Renal pelvis (tissue), 12 donors: Measurements from ENCODE around the gene STAT5A. TPM values are rescaled to one million over a fixed set of nuclear protein-coding genes. Genes with fewer than 3 reads are reported as not detected.
A peak's percentile ranks its signal among the peaks of the same experiment; 100 is the strongest.
"Not testable (repeated sequence)": the region's sequence is repeated elsewhere in the genome, so short reads cannot be mapped to it uniquely, and the experiment has no call there.

Experiments used
- DNase-seq: peaks from one replicate; pipeline ENCODE4 v3.0.0-alpha.2; 2013
- long read RNA-seq, 16 experiments: transcript quantifications; one replicate each; lab custom pipeline, GENCODE V29; 2026
- polyA plus RNA-seq, 3 donors: library from polyadenylated mRNA; unstranded; fragments of 120-200 nt; gene quantifications; one replicate each; pipeline ENCODE4 v1.2.1, GENCODE V29; 2013; ENCODE audit not compliant: insufficient read length in 3 of 3

STAT5A gene
- polyA plus RNA-seq, result 1 to 10 TPM; 4.9 to 7.6 (median 6.0) TPM
- long read RNA-seq, donor 1, result 0 reads
- long read RNA-seq, donor 2, partial matches to known transcripts, result 0 of 54 reads
- long read RNA-seq, donor 2, other reads (novel, unspliced or antisense), result 53 of 54 reads
- long read RNA-seq, donor 3, partial matches to known transcripts, result 33 of 38 reads
- long read RNA-seq, donor 3, other reads (novel, unspliced or antisense), result 5 of 38 reads
- long read RNA-seq, donor 4, partial matches to known transcripts, result 0 of 1 reads
- long read RNA-seq, donor 4, other reads (novel, unspliced or antisense), result 0 of 1 reads
- long read RNA-seq, donor 5, result 0 reads
- long read RNA-seq, donor 6, partial matches to known transcripts, result 0 of 1 reads
- long read RNA-seq, donor 6, other reads (novel, unspliced or antisense), result 0 of 1 reads
- long read RNA-seq, donor 7, result 0 reads
- long read RNA-seq, donor 8, partial matches to known transcripts, result 0 of 1 reads
- long read RNA-seq, donor 8, other reads (novel, unspliced or antisense), result 0 of 1 reads
- long read RNA-seq, donor 9, partial matches to known transcripts, result 0 of 1 reads
- long read RNA-seq, donor 9, other reads (novel, unspliced or antisense), result 0 of 1 reads
- long read RNA-seq, donor 10, result 0 reads
- long read RNA-seq, donor 11, result 0 reads
- long read RNA-seq, donor 12, partial matches to known transcripts, result 0 of 5 reads
- long read RNA-seq, donor 12, other reads (novel, unspliced or antisense), result 5 of 5 reads
- long read RNA-seq, donor 13, result 0 reads
- long read RNA-seq, donor 14, result 0 reads
- long read RNA-seq, donor 15, result 0 reads
- long read RNA-seq, donor 16, result 0 reads

GRCh38 chr17:42287977-42288802 is at the start of gene STAT5A:
STAT5A (plus strand) TSS chr17:42288498; CDS start chr17:42289412, 914 bp downstream.
- DNase-seq, result peak; percentile 76

- DNase-seq, result not testable (repeated sequence)
Observed at GRCh38 chr17:42239576-42239975, 48.7 kb upstream of the STAT5A start.

- DNase-seq, result no peak
Observed at GRCh38 chr17:42240201-42240600, 48.1 kb upstream of the STAT5A start.

- DNase-seq, result not testable (repeated sequence)
Observed at GRCh38 chr17:42240863-42241262, 47.4 kb upstream of the STAT5A start.

GRCh38 chr17:42241871-42242270 is 46.4 kb upstream of the STAT5A start:
- DNase-seq, result no peak

- DNase-seq, result no peak
Observed at GRCh38 chr17:42243493-42243982, 44.8 kb upstream of the STAT5A start.

GRCh38 chr17:42244116-42244515 is 44.2 kb upstream of the STAT5A start:
- not testable (repeated sequence) for DNase-seq

- DNase-seq, result not testable (repeated sequence)
Observed at GRCh38 chr17:42245183-42245582, 43.1 kb upstream of the STAT5A start.

GRCh38 chr17:42246515-42246914 is 41.8 kb upstream of the STAT5A start:
- no peak for DNase-seq

GRCh38 chr17:42247734-42248133 is 40.6 kb upstream of the STAT5A start:
- no peak for DNase-seq

GRCh38 chr17:42248351-42249179 is 39.7 kb upstream of the STAT5A start:
- DNase-seq, result peak; percentile 82

GRCh38 chr17:42249681-42250446 is 38.4 kb upstream of the STAT5A start:
- no peak for DNase-seq

GRCh38 chr17:42251115-42251514 is 37.2 kb upstream of the STAT5A start:
- DNase-seq, result no peak

GRCh38 chr17:42252597-42253550 is 35.4 kb upstream of the STAT5A start:
- DNase-seq, result no peak

GRCh38 chr17:42253578-42253977 is 34.7 kb upstream of the STAT5A start:
- DNase-seq, result no peak

GRCh38 chr17:42255445-42255844 is 32.9 kb upstream of the STAT5A start:
- no peak for DNase-seq

GRCh38 chr17:42260318-42260717 is 28.0 kb upstream of the STAT5A start:
- DNase-seq, result no peak

- DNase-seq, result not testable (repeated sequence)
Observed at GRCh38 chr17:42264366-42264765, 23.9 kb upstream of the STAT5A start.

- DNase-seq, result no peak
Observed at GRCh38 chr17:42266462-42266861, 21.8 kb upstream of the STAT5A start.
